Lower leg skin (tissue), 4 donors: ENCODE results near the gene TBC1D3I. TPM values are rescaled to one million over a fixed set of nuclear protein-coding genes. Genes with fewer than 3 reads are reported as not detected.
"Not testable (repeated sequence)": the region's sequence is repeated elsewhere in the genome, so short reads cannot be mapped to it uniquely, and the experiment has no call there.

ENCODE experiments used
- DNase-seq, 2 donors: peaks; one replicate each; pipeline ENCODE4 v3.0.0-alpha.2; 2019; ENCODE audit warnings: low spot score in 2 of 2
- H3K4me3 ChIP-seq: fragments of 200-600 bp; sonication (generic); 2 replicates; pipeline ENCODE4 v1.5.1; 2017; ENCODE audit warnings: mild to moderate bottlenecking, low read depth; ENCODE audit not compliant: poor library complexity, severe bottlenecking
- CTCF ChIP-seq, 3 donors: fragments of 450-650 bp; IDR thresholded peaks; one replicate each; pipeline ENCODE4 v1.5.1; 2016; ENCODE audit warnings: antibody characterized with exemption in 3 of 3, mild to moderate bottlenecking in 3 of 3, moderate library complexity in 2 of 3
- POLR2A ChIP-seq, 2 donors: fragments of 450-650 bp; IDR thresholded peaks; one replicate each; pipeline ENCODE4 v1.6.1; 2016 to 2017; ENCODE audit warnings: antibody characterized with exemption in 2 of 2, mild to moderate bottlenecking in 1 of 2, moderate library complexity in 1 of 2
- WGBS, 2 donors: methylation state at CpG; one replicate each; pipeline ENCODE4 v1.1.5; 2018; 5-methylcytosine and 5-hydroxymethylcytosine counted together
- intact Hi-C: fragments of 100-400 bp; cut with DNase I; formaldehyde crosslinking; loops from one replicate; pipeline ENCODE4 v1.15.0; 2023; ENCODE audit warnings: low total_unique reads
- total RNA-seq, 4 donors: library from RNA; depleted of rRNA; stranded (reverse); fragments of >200 nt; gene quantifications; one replicate each; pipeline ENCODE4 v1.1.0, GENCODE V29; 2016

The TBC1D3I gene
- total RNA-seq, 4 donors from 2014 or later, result 0.34 to 1.5 TPM; not detected in 2

GRCh38 chr17:36209575-36209974 lies 54.8 kb downstream of the TBC1D3I start:
- no peak for TF ChIP-seq CTCF (IDR thresholded peaks at IDR 0.05)
- TF ChIP-seq POLR2A (IDR thresholded peaks at IDR 0.05), result no peak
- intact Hi-C loops, result no loop called here
- DNase-seq, result no peak
- H3K4me3 ChIP-seq, result no peak overlapping the region

GRCh38 chr17:36207383-36207782 lies 57.0 kb downstream of the TBC1D3I start:
- intact Hi-C loops, DNase-seq, H3K4me3 ChIP-seq: not testable (repeated sequence)
- WGBS, 2 donors, result 77% methylated on average over 6 of the region's 6 CpGs

- DNase-seq, intact Hi-C loops, H3K4me3 ChIP-seq: not testable (repeated sequence)
- WGBS, 2 donors, result 57 to 58% methylated on average over 1 of the region's 1 CpG
These were observed 57.9 kb downstream of the TBC1D3I start for GRCh38 chr17:36206486-36206821.

GRCh38 chr17:36205637-36206485 lies 58.5 kb downstream of the TBC1D3I start:
- intact Hi-C loops, result no loop called here
- no peak for DNase-seq
- 73 to 79% methylated on average over 4 of the region's 4 CpGs for WGBS, 2 donors

GRCh38 chr17:36204724-36205500 lies 59.5 kb downstream of the TBC1D3I start:
- TF ChIP-seq POLR2A (IDR thresholded peaks at IDR 0.05) (no peak), CTCF (IDR thresholded peaks at IDR 0.05) (no peak)
- no peak overlapping the region for H3K4me3 ChIP-seq
- no peak for DNase-seq
- intact Hi-C loops, result no loop called here
- 92% methylated on average over 7 of the region's 7 CpGs for WGBS, 2 donors

More at GRCh38 chr17:36205637-36206485, 58.5 kb downstream of the TBC1D3I start:
- TF ChIP-seq POLR2A (IDR thresholded peaks at IDR 0.05) (no peak), CTCF (IDR thresholded peaks at IDR 0.05) (no peak)
- H3K4me3 ChIP-seq, result no peak overlapping the region

Other genes with a start within 250 kb of the TBC1D3I start
- gene CCL23, start 246.6 kb downstream of the TBC1D3I start, total RNA-seq, result 10 to 100 TPM in 1 of 4 donors, 1 to 10 TPM in 1, under 1 TPM in 1, not detected in 1; 0.95 to 11.2 (median 3.9) TPM
- under 1 TPM in 1 of 4 donors, not detected in 3; 0.19 TPM for gene CCL18, start 200.3 kb downstream of the TBC1D3I start, total RNA-seq
- 1 to 10 TPM in 1 of 4 donors, under 1 TPM in 1, not detected in 2; 0.79 to 2.9 TPM for gene CCL3, start 174.4 kb downstream of the TBC1D3I start, total RNA-seq
- under 1 TPM in 3 of 4 donors, not detected in 1; 0.29 to 0.76 (median 0.61) TPM for gene CCL4, start 160.7 kb downstream of the TBC1D3I start, total RNA-seq
- gene TBC1D3B, start 87.9 kb downstream of the TBC1D3I start, total RNA-seq, result 1 to 10 TPM in 3 of 4 donors, under 1 TPM in 1; 0.76 to 9.4 (median 5.8) TPM
- not detected for gene CCL3L1, start 67.8 kb downstream of the TBC1D3I start, total RNA-seq
- 1 to 10 TPM in 1 of 4 donors, not detected in 3; 1.1 TPM for gene CCL4L2, start 53.5 kb downstream of the TBC1D3I start, total RNA-seq
- 1 to 10 TPM in 1 of 4 donors, not detected in 3; 3.6 TPM for gene TBC1D3G, start 59.3 kb upstream of the TBC1D3I start, total RNA-seq
- gene TBC1D3H, start 123.9 kb upstream of the TBC1D3I start, total RNA-seq, result not detected
- gene ZNHIT3, start 222.1 kb upstream of the TBC1D3I start, total RNA-seq, result 10 to 100 TPM; 29.6 to 56.7 (median 35.2) TPM